HG02588 (cell line): ENCODE data around the gene PARD3B.

Source experiments
- ATAC-seq: cut with Tn5 transposase; IDR thresholded peaks from one replicate; pipeline ENCODE4 v1.9.1; 2021; ENCODE audit warnings: mild to moderate bottlenecking, moderate library complexity; ENCODE audit not compliant: unreplicated experiment

Gene PARD3B

DNA sequence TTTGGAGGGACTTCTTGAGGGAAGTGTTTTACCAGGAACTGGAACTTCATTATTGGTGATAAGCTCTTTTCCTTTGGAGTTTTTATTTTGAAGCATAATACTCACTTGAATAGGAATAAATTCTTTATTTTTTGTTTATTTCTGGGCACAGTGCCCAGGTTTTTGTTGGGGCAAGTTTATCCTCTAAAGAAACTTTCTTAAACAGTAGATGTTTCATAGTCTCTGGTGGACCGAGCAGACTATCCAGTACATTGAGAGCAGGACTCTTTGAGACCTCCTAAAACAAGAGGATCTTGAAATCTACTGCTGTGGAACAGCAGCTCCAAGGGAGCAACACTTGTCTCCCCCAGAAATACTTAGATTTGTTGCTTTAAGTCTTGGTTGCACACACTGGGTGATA, 109.4 kb downstream of the PARD3B start:
- no peak for ATAC-seq

DNA sequence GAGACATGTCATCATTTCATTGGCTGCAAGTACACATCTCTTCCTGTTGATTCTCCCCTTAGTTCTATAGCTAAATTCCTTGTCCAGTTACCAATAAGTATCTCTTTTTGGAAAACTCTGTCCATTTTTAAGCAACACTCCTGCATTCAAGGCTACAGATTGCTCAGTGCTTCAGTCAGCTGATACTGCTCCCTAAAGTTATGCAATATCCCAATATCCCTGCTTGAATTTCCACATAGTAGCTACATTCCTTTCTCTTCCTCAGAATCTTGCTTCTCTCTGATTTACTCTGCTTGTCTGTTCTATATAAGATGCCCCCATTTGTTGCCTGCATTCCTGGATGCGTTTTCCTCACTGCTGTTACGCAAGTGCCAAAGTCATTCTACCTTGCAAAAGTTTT, 109.8 kb downstream of the PARD3B start:
- no peak for ATAC-seq

DNA sequence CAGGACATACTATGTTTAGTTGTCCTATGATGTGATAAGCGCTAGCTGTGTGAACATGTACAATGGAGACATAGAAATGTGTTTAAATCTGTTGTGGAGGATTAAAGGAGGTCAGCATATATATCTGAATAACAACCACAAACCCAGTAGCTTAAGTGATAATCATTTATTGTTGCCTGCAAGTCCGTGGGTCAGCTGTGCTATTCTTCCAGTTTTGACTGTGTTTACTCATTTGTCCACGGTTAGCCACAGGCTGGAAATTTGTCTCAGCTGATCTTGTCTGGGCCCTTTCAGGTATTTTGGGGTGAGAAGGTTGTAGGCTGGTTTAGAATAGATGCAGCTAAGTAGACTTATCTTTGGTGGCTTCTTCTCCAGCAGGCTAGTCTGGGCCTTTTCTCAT, 110.4 kb downstream of the PARD3B start:
- no peak for ATAC-seq

DNA sequence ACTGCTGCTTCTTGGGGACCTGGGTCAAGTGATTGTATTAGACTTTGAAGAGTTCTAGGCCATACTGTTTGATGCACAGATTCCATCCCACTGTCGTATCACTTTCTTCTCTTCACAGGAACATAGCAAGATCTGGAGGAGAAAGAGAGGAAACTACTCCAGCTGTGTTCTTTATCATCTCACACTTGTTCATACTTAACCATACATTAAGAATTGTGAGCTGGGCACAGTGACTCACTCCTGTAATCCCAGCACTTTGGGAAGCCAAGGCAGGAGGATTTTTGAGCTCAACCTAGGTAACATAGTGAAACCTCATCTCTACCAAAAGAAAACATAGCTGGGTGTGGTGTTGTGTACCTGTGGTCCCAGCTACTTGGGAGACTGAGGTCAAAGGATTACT, 111.7 kb downstream of the PARD3B start:
- no peak for ATAC-seq

DNA sequence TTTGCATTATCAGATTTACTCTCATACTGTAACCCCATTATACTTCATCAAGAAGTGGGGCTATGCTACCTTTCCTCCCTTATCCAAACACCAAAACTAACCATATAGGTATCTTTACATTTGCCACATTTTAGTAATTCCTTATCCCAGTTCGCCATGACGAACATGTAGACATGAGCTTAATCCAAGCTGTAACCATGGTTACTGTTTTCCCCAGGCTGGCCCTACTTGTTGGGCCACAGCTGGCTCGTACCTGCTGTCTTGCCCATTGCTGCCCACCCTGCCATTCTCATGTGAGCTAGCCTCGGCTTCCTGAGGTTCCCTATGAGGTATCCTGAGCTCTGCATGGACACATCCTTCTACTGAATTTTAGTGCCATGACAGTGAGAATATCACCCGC, 117.7 kb downstream of the PARD3B start:
- no peak for ATAC-seq

DNA sequence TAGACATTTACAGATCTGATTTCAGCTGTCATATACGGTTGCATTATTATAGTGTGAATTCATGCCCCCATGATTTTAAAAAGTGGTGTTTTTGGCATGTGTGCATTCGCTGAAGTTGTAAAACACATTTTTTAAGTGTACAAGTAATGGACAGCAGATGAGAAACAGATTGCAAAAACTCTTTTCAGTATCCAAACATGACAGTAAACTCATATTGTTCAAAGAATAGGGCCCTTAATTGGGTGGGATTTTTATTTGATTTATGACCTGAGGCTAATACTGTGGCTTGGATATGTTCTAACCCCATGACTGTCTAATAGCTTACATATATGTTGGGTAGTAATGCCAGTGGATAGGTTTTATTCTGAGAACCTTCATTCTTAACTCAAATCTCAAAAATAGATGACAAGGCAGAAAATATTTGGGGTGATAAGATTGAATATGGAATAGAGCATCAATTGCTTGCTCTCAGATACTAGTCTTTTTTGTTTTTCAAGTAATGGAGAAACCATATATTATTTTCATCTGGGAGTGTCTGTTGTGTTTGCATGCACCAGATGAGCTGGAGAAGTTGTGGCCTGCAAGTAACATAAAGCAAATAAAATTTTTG, 118.6 kb downstream of the PARD3B start:
- no peak for ATAC-seq

DNA sequence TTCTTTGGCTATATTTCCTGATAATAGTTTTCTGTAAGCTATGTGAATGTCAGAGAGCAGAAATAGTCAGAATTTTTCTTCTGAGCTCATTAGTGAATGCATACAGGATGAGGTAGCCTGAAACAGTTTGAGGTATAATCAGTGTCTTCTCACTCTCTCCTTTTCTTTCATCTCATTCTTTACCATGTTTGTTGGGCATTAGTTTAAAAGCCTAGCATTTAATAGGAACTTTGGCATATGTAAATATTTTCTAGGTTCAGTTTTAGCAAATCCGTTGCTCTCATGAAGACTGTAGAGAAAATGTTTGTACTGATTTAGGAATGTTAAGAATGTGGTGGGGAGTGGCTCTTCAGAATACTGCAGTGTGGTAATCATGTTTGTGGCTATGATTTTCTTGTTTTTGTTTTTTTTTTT, 119.4 kb downstream of the PARD3B start:
- no peak for ATAC-seq

DNA sequence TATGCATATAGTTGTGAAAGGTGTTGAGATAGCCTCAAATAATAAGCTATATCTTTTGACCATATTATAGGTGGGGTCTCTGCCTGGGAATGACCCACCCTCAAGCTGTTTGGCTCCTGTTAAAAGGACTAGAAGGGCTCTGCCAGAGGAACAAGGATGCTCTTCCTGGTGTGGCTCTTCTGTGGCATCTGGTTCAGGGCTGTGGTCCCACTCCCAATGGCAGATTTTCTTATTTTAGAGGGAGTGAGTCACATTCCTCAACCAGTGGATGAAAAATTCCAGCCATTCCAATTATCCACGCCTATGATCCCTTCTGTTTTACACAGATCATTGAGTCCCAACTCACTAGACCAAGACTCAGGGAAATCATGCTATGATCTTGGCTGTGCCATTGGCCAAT, 119.9 kb downstream of the PARD3B start:
- ATAC-seq: no peak

DNA sequence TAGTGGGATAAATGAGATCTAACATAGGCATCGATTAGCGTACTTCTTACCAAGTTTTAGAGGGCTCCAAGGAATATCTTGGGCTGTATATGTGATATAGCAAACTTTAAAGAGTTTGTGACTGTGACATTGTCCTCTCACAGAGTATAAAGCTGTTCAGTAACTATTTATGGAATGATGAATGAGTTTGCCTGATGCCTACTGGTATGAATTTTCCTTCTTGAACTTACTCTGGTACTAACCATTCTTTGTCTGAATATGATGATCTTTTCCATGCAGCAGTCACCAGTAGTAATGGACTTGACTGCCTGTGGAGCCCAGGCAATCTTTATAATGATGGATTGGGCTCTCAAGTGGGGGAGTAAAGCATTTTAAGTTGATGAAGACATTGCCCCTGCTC, 120.5 kb downstream of the PARD3B start:
- no peak for ATAC-seq

DNA sequence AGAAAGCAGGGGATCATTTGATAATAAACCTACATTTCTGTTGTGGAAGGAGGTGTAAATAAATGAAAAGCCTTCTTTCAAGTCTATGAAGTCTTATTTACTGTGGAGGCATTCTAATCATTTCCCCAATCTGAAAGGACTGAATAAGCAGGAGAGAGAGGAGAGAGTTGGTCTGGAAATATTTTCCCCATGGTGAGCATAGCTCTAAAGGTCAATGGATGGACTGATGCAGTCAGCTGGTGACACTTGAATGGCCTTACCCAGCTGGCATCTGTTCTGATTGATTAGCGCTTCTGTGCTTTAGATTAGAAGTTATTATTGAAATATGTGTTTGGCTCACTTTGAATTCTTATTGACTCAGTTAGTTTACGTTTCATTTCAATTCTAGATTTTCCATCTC, 122.7 kb downstream of the PARD3B start:
- ATAC-seq: no peak

DNA sequence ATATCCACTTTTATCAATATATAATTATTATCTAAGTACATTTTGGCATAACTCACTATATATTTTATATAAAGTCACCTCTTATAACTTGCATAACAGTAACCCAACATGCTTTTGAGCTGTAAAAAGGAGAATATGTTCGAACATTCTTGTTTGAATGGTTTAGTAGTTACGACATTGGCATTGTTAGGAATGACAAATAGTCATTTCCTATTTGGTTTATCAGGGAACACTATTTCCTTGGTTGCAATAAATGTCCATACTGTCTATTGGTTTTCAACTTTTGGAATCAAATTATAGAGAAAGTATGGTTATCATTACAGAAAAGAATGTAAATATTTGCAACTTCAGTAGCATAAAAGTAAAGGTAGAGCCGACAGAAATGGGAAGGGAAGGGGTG, 124.1 kb downstream of the PARD3B start:
- ATAC-seq: no peak

DNA sequence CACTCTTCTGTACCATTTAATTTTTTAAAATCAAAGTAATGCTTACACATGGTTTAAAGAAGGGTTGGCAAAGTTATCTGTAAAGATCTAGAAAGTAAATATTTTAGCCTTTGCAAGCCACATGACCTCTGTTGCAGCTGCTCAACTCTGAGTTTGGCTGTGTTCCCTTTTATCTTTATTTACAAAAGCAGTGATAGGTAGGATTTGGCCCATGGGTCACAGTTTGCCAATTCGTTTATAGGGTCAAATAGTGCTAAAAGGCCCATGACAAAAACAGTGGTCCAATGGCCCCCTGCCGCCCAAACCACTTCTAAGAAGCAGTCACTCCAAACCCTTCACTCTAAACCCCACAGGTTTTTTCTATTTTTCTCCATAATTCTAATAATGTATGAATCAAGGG, 124.8 kb downstream of the PARD3B start:
- ATAC-seq: no peak

DNA sequence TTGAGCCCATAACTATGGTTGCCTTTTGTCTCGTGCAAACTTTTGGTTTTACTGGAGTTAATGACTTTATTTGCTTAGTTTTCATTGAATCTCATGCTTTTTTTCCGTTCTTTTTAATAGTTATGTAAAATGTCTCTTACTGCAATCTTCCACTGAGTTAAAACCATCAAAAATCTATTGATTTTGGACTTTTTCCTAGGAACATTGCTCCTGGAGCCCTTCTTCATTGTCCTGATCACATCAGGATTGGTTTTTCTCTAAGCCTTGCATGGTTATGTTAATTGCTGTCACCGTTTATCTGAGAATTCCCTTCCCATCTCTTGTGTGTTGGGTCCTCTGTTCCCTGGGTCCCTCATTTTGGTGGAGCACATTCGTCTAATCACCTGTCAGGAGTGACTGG, 125.5 kb downstream of the PARD3B start:
- ATAC-seq: no peak

DNA sequence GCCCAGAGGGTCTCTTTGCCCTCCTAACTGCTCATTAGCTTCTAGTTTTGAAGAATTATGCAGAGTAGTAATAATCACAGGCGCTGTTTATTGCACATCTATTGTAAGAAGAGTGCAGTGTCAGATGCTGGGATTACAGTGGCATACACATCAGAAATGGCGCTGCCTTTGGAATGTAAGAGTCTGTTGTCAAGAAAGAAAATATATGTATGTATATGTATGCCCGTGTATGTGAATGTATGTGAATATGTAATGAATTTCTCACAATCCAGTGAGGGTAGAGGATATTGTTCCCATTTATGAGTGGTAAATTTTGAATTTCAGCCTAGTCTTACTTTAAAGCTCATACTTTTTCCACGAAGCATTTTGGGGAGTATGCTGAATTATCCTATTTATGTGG, 127.5 kb downstream of the PARD3B start:
- no peak for ATAC-seq

DNA sequence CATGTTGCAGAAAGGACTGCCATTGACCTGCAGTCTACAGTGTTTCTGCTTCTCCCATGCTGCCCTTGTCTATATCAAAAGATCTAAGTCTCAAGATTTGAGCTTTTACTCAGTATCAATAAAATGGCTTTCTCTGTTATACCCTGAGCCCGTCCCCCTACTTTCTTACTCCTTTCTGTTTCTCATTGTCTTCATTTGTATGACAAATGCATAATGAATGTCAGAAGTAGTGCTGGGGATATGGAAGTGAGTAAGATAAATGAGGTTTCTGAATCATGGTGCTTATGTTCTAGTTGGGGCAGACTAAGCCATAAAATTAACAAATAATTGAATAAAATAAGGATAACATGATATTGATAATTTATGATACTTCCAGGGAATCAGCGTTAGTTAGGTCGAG, 128.6 kb downstream of the PARD3B start:
- no peak for ATAC-seq

DNA sequence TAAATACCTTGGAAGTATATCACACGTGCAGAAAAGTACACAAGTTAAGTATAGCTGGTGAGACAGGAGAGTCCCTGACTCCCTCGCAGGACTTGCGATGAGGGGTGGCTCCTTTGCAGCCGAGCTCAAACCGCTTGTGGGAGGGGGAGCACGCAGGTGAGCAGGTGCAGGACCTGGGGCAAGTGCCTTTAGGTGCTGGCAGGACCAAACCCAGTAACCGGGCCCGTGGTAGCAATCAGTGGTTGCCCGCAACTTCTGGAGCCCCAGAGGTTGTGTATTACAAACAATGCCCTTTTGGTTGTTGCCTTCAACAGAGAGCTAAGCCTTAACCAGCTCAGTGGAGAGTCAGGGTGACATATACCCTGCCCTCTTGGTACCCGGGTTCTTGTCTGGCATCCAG, 132.8 kb downstream of the PARD3B start:
- ATAC-seq: no peak

DNA sequence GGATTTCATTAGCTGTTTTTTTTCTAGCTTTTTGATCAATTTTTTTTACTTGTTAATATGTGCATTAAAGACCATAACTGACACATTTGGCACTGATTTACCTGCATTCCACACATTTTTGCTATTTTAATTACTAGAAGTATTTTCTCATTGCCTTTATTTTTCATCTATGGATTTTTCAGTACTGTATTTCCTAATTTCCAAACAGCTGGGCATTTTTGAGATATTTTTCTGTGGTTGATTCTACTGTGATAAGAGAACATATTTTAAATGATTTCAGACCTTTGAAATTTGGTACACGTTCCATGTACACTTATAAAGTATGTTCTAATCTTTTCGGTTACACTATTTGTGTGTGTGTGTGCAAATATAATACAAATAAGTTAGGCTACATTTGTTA, 135.3 kb downstream of the PARD3B start:
- ATAC-seq: no peak

DNA sequence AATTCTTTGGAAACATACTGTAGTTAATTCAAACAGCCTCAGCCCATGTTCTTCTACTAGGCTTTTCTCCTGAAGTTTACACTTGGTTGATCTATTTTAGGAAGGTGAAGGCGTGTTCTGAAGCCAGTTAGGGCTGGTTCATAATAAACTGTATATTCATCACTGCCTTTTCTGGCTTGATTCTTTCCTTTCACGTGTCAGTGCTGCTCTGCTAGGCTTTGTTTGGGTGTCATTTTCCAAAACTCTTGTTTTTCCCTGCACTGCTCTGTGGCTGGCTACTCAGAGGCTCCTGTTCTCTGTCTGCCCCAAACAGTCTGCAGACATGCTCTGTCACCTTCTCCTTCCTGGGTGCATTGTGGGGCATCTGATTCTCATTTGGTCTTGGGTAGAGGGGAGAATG, 136.1 kb downstream of the PARD3B start:
- no peak for ATAC-seq

DNA sequence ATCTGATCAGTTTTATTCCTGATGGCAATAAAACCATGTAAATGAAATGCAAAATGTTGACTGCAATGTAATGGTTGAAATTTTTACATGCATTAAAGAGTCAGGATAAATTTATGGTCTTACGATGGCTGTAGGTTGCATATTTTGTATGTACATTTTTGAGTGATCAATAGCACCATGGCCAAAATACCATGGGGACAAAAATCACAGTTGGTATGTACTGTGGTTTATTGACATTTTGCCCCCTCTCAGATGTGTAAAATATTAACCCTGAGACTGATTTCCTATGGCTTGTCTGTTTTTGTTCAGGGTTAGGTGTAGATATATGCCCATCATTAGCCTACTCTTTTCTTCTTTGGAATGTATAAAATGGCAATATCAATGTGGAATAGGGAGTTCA, 138.1 kb downstream of the PARD3B start:
- no peak for ATAC-seq

DNA sequence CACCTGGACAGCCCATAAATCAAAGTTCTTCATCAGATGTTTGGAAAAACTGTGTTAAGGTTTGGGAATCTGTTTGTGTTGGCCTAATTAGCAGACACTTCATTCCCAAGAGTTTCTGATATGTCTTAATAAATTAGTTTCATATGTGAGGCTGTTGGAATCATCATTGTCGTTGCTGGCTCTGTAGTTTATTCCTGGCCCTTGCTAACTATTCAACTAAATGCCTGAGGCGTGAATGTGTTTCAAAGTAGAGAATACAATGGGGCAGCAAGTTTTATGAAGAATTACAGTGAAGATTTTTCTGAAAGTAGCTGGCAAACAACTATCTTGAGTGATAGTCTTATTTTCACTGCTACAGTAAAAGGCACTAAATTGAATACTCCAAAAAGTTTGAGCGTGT, 141.1 kb downstream of the PARD3B start:
- ATAC-seq: no peak

DNA sequence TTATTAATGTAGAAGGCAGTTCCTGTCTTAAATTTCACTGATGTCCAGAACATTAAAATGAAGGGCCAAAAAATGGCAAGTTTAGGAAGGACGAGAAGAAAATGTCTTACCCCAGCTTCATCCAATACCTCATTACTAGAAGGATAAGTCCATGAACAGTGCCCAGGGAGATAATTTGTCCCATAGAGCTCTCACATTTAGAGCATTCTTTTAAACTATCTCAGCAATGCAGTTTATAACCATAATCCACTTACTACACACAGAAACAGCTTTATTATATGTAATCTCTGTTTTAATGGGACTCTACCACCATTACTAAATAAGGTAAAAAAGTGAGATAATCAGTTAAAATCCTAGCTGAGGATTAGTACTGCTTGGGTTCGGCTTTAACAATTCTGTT, 142.5 kb downstream of the PARD3B start:
- no peak for ATAC-seq

DNA sequence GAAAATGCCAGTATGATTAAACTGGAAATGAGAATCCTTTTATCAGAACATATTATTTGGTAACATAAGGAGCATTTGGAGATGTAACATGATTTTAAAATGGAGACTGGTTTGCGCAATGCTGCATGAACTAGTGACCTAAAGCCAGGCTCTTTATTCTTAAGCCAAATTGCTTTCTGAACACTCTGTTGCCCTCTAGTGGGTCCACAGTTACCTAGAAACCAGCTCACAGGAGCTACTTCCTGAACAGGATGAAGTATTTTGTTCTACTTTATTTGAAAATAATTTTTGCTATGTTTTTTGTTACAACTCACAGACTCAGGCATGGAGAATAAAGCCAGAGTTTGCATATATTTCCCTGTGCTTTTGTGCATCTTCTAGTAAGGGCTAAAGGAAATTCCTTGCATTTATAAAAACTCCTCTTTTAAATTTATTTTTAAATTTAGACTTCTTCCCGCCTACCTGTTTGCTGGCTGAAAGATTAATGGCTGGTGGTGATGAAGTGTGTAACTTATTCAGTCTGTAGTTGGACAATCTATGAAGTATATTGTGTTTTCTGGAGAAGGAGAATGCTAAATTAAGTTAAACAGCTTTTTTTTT, 146.7 kb downstream of the PARD3B start:
- ATAC-seq: no peak

DNA sequence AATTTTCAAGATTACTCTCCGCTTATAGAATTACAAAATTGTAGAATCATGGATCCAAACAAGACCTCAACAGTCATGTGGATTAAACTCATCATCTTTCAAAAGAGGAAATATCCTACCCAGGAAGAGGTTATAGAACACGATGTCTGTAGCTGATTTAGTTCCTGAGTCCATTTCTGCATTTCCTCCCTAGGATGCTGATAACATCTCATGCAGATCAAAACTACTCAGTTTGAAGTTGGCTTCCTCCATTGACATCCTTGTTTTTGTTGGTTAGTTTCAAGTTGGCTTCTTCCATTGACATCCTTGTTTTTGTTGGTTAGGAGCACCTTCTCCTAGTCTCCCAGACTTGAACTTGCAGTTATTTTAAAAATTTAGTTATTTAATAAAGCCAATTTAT, 147.5 kb downstream of the PARD3B start:
- no peak for ATAC-seq
